HG02885 (cell line): Measurements from ENCODE around the gene HJURP.

ENCODE experiments used
- ATAC-seq: cut with Tn5 transposase; IDR thresholded peaks from one replicate; pipeline ENCODE4 v1.9.1; 2021; ENCODE audit warnings: mild to moderate bottlenecking; ENCODE audit not compliant: unreplicated experiment, poor library complexity

HJURP gene

GRCh38 chr2:233817361-233817911 is 36.9 kb downstream of the HJURP start:
- ATAC-seq: no peak

- no peak for ATAC-seq
Measured at GRCh38 chr2:233816771-233817170, 37.6 kb downstream of the HJURP start.

GRCh38 chr2:233816334-233816733 is 38.0 kb downstream of the HJURP start:
- ATAC-seq: no peak

- no peak for ATAC-seq
Measured at GRCh38 chr2:233815861-233816260, 38.5 kb downstream of the HJURP start.

GRCh38 chr2:233814056-233814835 is 40.1 kb downstream of the HJURP start:
- no peak for ATAC-seq

GRCh38 chr2:233813236-233814055 is 40.9 kb downstream of the HJURP start:
- ATAC-seq: no peak

- ATAC-seq: no peak
Measured at GRCh38 chr2:233811732-233812131, 42.6 kb downstream of the HJURP start.

GRCh38 chr2:233811087-233811486 is 43.2 kb downstream of the HJURP start:
- ATAC-seq: no peak

GRCh38 chr2:233810385-233810784 is 44.0 kb downstream of the HJURP start:
- no peak for ATAC-seq

GRCh38 chr2:233807966-233808935 is 46.1 kb downstream of the HJURP start:
- no peak for ATAC-seq

GRCh38 chr2:233807215-233807865 is 47.0 kb downstream of the HJURP start:
- no peak for ATAC-seq

- ATAC-seq: no peak
Measured at GRCh38 chr2:233803994-233804393, 50.3 kb downstream of the HJURP start.

- no peak for ATAC-seq
Measured at GRCh38 chr2:233803292-233803911, 50.9 kb downstream of the HJURP start.

GRCh38 chr2:233802132-233802815 is 52.1 kb downstream of the HJURP start:
- ATAC-seq: no peak

- ATAC-seq: no peak
Measured at GRCh38 chr2:233801357-233802131, 52.8 kb downstream of the HJURP start.

- ATAC-seq: no peak
Measured at GRCh38 chr2:233800208-233800607, 54.1 kb downstream of the HJURP start.

- ATAC-seq: no peak
Measured at GRCh38 chr2:233799716-233800115, 54.6 kb downstream of the HJURP start.
